D721Med (cell line): ENCODE measurements around the gene EIF6.
"Not testable (repeated sequence)": the region's sequence is repeated elsewhere in the genome, so short reads cannot be mapped to it uniquely, and the experiment has no call there.

Source experiments
- DNase-seq: peaks from one replicate; pipeline ENCODE4 v3.0.0; 2011; ENCODE audit warnings: low spot score; ENCODE audit not compliant: insufficient read length
- FAIRE-seq: peaks from 2 replicates; lab custom pipeline; 2011; peaks lifted over from hg19 to GRCh38; lab: Jason Lieb, UNC
- CTCF ChIP-seq: IDR thresholded peaks from 2 replicates; pipeline ENCODE4 v1.5.1; 2012; ENCODE audit warnings: mild to moderate bottlenecking, control low read depth; ENCODE audit not compliant: insufficient read depth; ENCODE audit errors: missing control alignments

The EIF6 gene

DNA sequence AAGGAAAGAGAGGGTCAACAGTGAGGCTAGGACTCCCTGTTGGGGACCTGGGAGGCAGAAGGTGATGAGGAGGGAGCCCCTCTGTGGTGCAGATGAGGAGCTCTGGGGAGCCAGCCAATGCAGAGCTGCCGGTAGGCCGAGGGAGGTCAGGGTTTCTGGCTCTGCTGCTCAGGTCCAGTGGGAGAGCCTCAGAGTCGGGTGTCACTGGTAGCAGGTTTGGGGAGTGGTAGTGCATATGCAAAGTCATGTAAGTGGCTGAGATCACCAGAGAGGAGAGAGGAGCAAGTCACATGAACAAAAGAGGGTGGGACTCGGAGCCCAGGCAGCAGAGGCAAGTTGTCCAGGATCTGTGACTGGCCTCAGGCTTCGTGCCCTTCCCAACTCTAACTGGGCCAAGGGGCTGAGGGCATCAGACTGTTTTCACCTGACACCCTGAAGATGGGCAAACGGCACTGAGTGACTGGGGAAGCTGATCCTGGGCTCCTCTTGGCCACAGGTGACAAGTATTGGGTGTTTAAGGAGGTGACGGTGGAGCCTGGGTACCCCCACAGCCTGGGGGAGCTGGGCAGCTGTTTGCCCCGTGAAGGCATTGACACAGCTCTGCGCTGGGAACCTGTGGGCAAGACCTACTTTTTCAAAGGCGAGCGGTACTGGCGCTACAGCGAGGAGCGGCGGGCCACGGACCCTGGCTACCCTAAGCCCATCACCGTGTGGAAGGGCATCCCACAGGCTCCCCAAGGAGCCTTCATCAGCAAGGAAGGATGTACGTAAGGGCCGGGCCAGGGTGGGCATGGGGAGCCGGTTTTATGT is 13.3 kb downstream of the EIF6 start:
- no peak for TF ChIP-seq CTCF
- DNase-seq = no peak
- no peak for FAIRE-seq

DNA sequence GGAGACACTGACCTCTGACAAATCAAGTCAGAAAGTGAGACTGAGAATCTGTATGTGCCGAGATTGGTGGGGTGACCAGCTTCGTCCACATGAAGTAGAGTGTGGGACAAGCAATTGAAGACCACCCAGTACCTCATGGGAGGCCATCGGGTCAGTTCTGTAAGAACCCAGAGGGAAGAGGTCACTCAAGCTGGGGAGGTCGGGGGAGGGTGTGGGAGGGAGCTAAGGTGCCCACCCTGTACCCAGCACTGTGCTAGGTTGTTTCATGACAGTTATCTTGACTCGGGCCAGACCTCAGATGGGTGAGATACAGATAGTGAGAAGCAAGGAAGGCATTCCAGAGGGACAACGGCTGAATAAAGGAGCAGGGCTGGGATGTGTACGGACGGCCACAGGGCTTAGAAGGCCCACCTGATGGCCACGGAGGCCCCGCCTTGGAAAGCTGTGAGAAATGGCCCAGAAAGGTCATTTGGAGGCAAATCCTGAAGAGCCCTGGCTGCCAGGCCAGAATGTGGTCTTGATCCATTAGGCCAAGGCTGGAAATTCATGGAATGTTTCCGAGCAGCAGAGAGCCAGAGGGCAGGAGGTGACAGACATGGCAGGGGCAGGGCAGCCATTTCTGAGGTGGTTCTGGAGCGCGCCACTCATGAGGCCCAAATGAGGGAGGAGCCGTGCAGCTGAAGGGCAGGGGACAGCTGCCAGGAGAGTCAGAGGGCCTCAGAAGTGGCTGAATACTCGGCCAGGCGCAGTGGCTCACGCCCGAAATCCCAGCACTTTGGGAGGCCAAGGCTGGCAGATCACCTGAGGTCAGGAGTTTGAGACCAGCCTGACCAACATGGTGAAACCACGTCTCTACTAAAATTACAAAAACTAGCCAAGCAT is 14.3 kb downstream of the EIF6 start:
- no peak for TF ChIP-seq CTCF
- FAIRE-seq (no peak), DNase-seq (no peak)

DNA sequence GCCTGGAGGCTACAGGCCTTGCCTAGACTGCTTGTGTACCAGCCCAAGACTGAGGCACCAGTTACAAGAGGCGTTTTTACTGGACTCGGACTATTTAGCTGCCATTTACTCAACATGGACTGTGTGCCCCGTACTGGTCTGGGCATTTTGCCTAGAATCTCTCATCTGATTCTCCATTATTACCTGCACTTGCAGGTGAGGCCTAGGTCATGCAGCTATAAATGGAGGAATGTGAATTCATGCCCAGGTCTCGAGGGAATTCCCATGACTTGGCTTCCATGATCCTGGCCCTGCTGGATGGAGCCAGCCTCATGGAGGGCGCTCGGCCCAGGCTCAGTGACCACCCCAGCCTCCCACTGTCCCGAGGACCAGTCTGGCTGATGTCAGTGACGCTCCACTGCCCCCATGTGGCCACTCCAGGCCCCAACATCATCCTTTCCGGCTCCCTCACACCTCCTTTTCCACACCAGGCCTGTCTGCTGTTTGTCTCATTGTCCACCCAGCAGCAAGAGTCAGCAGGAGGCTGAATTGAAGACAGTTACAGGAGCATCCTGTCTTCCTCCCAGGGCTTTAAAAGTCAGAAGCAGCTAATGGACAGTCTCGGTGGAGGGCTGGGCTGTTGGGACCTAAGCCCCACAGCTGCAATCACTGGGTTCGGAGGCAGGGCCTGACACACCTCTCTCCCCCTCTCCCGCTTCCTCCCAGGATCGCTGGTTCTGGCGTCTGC is 15.4 kb downstream of the EIF6 start:
- peak; percentile 79 for TF ChIP-seq CTCF
- FAIRE-seq (no peak), DNase-seq (peak; percentile 84)

GRCh38 chr20:35267092-35267491 is 17.5 kb downstream of the EIF6 start:
- DNase-seq = no peak
- no peak for FAIRE-seq
- no peak for TF ChIP-seq CTCF

- peak; percentile 15 for TF ChIP-seq CTCF
- no peak for DNase-seq
- no peak for FAIRE-seq
These were observed 19.8 kb downstream of the EIF6 start for GRCh38 chr20:35264755-35265154.

DNA sequence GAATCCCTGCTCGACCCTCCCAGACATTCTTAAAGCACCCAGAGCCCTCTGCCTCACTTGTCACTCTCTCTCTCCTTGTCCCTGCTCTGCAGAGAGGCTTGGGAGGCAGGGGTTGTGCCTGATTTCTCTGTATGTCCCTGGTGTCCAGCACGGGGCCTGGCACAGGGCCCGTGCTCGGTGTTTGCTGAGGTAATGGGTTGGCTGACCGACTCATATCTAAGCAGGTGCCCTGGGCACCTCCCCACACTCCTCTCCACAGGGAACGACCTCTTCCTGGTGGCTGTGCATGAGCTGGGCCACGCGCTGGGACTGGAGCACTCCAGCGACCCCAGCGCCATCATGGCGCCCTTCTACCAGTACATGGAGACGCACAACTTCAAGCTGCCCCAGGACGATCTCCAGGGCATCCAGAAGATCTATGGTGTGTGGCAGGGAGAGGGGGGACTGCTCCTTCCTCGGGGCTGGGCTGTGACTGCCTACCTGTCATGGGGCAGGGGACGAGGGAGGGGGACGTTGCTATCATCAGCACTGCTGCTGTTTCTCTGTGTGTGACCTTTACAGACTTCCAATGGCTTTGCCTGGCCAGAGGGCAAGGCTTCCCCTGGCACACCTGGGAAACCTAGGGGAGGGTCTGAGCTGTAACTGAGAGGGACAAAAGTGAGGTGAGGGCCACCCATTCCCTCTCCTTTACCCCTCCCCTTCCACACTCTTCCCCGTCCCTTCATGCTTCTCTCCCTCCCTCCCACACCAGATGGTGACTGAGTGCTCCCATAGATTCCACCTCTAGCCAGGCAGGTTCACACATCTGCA is 20.8 kb downstream of the EIF6 start:
- DNase-seq (no peak), FAIRE-seq (no peak)
- TF ChIP-seq CTCF = no peak

- DNase-seq = peak; percentile 45
- FAIRE-seq = not testable (repeated sequence)
These were observed 21.6 kb downstream of the EIF6 start for GRCh38 chr20:35262731-35263531.

- not testable (repeated sequence) for FAIRE-seq, DNase-seq
These were observed 22.3 kb downstream of the EIF6 start for GRCh38 chr20:35262321-35262720.
